Stimulated activated CD8-positive, alpha-beta memory T cell treated with anti-CD3 and anti-CD28 coated beads, Interleukin-7, amount 100 ng/mL, for 24 hours (primary cell): ENCODE results near the gene ETFA.

Source experiments
- DNase-seq: peaks from one replicate; pipeline ENCODE4 v3.0.0-alpha.2; 2020; ENCODE audit warnings: low read depth

Gene ETFA

DNA sequence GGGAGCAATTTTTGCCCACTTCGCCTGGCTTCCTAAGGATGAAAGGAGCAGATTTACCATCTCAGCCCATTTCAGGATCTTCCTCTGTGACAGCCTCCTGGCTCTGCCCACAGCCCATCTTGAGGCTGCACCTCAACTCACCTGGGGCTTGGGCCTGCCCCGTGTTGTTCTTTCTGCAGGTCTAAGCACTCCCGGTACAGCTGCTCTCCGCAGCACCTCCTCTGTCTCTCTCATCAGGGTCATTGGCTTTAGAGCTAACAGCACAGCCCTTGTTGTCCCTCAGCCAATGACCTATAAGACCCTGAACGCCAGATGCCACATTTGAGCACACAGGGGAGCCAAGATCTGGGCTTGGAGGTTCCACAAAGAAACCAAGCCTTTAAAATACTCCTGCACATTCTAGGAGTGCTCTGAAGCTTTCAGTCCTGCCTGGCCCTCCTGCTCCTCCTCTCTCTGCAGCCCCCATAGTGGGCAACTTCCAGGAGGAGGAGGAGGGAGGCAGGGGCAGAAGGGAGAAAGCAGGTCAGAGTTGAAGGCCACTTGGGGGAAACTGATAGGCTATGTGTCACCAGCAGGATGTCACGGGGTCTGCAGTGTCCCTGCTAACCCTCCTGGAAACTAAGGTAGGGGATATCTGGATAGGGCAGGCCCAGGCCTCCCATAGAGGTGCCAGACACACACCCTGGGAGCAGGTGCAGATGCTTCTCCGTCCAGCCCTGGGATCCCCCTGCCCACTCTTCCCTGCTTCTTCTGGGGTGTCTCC is 115.6 kb downstream of the ETFA start:
- DNase-seq, result no peak

DNA sequence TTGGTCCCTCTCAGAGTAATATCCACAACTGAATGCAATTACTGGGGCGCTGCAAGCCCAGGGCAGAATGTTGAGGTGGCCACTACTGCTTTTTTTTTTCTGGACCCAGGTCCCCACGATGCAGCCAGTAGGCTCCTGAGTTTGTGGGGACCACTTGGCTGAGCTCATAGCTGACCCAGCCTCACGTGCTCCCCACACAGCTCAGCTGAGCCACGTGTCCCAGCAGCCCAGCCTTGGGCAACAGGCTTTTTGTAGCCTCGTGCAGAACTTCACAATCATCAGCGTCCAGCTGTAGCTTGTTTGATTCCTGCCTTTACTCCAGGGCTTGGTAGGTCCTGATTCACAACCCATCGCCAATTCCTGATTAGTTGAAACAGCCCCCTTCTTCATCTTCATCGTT is 117.3 kb downstream of the ETFA start:
- DNase-seq, result no peak

DNA sequence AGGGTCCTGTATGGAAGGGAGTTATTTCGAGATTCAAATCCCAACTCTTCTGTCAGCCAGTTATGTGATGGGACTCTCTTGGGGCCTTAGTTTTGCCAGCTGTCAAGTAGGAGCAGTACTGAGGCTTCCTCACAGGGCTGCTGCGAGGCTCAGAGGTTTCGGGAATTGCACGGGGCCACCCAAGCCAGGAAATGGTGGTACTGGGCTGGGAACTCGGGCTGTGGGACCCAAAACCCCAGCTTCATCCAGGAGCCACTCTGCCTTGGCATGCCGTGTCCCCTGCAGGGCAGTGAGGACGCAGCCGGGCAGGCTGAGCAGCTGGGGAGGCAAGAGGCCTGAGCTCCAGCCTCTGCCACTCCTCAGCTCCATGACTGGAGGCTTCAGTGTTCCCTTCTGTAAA is 118.6 kb downstream of the ETFA start:
- no peak for DNase-seq

DNA sequence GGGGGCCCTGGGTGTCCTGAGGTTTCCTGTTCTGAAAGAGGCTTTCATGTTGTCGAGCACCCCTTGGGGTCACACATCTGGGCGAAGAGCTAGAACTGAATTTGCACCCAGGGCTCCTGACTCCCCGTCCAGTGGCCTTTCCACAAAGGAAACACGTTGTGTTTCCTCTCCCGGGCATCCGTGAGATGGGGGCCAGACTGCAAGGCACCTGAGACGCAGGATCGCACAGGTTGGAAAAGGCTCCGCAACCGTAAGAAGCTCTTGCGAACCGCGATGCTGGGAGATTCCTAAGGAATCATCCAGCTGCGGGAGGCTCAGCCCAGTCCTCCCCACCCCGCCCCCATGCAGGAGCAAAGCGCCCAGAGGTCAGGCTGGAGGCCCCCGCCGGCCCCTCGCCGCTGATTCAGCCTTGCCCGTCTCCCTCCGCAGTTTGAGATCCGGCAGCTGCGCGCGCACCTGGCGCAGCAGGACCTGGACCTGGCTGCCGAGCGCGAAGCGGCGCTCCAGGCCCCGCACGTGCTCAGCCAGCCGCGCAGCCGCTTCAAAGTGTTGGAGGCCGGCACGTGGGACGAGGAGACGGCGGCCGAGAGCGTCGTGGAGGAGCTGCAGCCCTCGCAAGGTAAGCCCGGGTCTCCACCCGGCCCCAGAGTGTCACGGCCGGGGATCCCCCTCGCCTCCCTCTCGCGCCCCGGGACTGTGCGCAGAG is 119.6 kb downstream of the ETFA start:
- DNase-seq, result no peak

DNA sequence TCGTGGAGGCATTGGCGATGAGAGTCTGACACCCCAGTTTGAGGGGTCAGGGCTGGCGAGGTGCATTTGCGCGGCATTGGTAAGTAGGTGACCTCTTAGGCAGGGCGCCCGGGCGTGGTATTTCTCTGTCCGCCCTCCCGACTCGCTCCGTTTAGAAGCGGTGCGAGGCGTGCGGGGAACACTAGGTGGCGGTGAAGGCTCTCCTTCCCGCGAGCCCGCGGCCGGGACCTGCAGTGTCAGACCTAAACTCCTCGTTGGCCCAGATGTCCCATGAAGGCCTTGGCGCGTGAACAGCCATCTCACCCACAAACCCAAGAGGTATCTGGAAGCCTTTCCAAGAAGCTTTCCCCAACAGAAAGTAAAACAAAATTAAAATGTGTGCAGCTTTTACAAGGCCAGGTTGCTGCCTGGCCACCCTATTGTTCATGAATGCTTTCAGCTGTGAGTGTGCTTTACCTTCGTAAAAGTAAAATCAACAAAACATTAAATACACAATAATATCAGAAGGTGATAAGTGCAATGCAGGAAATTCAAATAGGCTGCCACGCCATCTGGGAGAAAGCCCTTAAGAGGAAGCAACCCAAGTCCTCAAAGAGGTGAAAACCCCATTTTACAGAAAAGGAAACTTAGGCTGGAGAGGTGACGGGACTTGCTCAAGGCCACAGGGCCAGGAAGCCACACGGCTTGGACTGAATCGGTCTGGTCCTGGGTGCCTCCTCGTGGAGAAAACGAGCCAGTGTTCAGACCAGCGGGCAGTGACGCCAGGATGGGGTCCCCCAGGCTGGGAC is 120.3 kb downstream of the ETFA start:
- peak; percentile 51 for DNase-seq

DNA sequence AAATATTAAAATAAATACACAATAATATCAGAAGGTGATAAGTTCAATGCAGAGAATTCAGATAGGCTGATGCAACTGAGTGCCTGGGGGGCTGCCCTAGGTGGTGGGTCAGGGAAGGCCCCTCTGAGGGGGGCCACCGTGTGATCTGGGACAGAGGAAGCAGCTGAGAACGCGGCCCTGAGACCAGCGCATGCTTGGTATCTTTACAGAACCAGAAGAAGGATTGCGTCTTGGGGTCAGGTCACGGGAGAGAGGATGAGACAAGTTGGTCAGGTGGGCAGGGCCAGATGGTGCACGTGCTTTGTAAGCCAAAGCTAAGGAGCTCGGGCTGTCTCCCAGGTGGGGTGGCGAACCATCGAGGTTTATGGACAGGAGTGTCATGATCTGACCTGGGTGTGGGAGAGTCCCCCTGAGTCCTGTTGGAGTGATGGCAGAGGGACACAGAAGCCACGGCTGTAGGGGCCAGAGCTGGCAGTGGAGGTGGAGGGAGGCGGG is 121.2 kb downstream of the ETFA start:
- DNase-seq, result no peak

DNA sequence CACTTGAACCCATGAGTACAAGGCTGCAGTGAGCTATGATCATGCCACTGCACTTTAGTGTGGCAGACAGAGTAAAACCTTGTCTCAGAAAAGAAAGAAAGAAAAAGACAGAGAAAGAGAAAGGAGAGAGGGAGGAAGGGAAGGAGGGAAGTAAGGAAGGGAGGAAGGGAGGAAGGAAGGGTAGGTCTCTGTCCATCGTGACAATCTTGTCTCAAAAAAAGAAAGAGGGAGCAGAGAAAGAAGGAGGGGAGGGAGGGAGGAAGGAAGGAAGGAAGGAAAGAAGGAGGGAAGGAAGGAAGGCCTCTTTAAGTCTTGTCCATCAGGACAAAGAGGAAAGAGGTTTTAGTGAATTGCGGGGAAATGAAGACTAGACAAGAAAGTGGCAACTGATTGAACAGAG is 122.2 kb downstream of the ETFA start:
- DNase-seq, result no peak

DNA sequence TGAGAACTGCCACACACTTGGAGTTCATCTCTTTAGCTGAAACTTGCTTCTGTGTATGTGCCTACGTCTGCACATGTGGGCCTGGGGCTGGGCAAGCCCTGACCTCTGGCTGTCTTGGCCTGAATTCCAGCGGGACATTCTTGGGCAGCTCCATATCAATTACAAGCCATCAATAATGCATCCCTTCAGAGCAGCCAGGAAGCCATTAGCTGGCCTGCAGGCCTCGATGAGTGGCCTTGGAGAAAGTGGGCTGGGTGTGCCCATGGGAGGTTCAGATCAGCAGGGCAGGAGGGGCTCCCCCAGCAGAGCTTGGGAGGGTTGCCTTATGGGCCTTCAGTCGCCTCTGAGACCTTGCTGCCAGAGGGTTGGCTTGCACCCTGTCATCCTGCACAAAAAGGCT is 124.1 kb downstream of the ETFA start:
- no peak for DNase-seq

DNA sequence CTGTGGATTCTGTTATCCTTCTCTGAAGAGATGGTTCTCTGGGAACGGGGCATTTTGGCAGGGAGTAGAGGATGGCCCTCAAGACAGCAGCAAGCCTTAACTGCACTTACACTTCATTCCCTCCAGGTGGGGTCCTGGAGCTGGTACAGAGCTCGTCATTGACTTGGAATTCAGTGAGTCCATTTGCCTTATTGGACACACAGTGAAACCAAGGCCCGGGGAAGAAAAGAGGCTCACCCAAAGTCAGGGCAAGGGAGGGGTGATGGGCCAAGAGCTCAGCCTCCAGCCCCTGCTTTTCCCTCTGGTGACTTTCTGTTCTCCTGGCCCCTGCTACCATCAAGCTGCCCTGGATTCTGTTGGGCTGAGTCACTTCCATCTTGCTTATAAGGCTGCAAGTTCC is 125.6 kb downstream of the ETFA start:
- DNase-seq, result no peak

DNA sequence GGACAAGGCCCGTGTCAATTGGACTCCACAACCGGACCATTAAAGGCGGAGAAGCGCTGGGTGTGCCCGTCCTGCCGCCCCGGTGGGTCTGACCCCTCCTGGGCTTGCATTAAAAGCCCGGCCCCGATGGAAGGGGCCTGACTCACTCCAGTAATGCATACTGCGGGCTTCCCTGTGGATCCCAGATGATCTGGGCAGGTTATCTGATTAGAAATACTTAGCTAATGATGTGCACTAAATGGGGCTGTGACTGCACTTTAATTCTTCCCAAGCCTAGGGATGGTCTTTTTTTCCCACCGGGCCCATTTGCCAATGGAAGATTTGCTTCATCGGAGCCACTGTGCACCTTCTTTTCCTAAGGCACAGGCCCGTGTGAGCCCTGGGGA is 126.6 kb downstream of the ETFA start:
- DNase-seq, result no peak

DNA sequence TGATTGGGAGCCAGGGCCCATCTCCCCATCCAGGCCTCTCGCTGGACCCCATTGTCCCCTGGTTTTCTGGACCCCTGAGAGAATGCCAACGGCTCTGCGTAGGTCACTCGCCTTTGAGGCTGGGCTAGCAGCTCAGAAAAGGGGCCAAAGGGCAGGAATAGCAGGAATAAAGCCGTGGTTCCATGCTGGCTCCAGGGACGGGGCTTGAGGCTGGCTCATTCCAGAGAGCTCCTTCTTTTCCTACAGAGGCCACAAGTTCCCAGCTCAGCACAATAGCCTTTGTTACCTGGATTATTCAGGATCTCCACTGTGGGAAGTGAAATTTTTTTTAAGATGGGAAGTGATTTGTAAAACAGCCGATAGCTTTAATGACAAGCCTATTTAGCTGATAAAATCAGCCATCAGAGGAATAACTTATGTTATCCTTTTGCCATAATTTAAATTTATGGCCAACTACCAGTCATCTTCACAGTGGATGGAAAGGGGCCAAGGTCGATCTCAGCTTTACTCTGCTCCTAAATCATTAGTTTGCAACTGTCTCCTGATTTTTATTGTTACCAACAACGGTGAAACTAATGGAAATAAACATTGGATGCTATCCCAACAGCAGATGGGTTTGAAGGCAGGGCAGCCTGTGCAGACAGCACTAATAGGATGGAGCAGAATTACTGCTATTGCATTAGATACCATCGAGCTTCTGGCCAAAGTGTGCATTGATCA is 127.2 kb downstream of the ETFA start:
- no peak for DNase-seq

DNA sequence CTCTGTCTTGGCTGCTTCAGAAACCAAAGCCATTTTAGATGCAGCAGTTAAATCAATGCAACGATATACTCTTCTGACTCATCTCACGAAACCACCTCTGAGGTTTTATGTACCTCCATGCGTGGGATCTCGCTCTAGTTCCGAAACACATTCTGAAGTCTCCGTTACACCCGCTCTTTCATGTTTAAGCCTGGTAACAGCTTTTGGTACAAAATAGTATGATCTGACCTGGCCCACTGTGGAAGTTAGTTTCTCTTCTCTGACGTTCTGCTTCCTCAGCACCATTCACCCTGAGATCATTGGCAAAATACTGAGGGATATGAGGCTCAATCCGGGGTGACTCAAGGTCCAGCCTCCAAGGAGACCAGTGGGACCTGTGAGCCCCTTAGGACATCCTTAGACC is 129.6 kb downstream of the ETFA start:
- no peak for DNase-seq

DNA sequence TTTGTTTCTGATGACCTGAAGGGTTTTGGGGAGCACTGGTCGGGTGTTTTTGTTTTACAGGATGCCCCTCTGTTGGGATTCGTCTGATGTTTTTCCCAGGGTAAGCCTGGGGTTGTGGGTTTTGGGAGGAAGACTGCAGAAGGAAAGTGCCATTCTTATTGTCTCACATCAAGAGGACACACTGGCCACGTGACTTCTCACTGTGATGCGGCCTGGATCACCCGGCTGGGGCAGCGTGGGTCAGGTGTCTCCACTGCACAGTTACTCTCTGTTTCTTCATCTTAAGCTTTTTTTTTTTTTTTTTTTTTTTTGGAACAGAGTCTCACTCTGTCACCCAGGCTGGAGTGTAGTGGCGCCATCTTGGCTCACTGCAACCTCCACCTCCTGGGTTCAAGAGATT is 130.9 kb downstream of the ETFA start:
- no peak for DNase-seq

DNA sequence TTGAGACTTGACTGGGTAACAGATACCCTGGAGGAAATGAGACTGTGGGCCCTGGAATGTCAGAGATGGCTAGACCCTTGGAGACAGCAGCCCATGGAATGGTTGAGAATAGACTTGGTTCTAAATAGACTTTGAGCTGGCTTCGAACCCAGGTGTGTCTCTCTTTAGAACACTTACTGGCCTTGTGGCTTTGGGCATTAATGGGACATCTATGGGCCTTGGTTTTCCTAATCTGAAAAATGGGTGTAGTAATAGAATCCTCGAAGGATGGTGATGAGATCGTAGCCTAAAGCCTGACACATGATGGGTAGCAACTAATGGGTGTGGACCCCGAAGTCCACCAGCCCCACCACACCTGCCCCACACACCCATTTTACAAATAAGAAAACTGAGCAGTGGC is 132.2 kb downstream of the ETFA start:
- no peak for DNase-seq

DNA sequence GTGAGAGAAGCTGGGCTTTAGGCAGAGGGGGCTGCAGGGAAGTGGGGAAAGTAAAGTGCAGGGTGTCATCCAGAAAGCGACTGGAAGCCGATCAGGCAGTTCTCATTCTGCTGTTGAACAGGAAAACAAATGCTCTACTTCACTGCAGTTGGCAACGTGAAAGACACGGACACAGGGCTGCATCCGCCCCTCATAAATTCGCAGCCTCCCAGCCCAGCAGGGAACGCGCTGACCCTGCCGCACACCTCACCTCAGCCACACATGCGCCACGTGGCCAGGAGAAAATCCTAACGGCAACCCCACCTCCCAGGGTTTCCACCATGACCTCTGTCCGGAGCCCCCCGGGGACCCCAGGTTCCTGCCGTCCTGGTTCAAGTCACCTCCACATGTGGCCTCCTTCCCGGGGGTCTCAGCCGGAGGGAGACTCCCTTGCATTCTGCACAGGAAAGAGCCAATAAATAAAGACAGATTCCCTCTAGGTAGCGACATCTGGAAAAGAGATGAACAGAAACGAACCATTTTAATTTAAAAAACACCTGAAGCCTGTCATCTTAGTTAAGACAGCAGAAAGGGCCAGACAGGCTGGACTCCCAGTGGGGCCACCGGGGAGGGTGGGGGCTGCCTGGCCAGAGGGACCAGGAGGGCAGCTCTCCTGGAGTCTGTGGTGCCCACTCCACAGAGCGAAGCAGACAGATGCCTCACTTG is 132.8 kb downstream of the ETFA start:
- DNase-seq, result no peak

DNA sequence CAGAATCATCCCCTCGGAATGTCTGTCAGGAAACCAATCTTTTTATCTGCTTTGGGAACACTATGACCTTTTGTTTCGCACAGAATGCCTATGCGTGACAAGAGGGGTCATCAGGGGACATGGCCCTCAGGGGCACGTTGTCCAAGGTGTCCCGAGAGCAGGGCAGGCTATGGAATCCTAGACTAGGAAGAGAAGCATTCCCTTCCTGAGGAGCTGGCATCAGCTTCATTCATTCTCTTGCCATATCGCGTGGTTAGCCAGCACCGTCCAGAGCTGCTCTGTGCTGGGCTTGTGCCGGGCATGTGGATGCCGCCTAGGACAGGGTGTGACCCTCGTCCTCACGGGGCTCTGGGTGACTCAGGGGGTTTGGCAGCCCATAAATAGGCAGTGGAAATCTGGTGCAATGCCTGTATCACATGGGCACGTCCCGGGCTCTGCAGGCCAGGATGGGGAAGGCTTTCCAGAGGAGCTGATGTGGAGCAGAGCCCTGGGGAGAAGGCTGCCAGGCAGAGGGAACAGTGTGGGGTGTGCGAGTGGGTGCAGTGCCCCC is 133.7 kb downstream of the ETFA start:
- DNase-seq, result no peak

DNA sequence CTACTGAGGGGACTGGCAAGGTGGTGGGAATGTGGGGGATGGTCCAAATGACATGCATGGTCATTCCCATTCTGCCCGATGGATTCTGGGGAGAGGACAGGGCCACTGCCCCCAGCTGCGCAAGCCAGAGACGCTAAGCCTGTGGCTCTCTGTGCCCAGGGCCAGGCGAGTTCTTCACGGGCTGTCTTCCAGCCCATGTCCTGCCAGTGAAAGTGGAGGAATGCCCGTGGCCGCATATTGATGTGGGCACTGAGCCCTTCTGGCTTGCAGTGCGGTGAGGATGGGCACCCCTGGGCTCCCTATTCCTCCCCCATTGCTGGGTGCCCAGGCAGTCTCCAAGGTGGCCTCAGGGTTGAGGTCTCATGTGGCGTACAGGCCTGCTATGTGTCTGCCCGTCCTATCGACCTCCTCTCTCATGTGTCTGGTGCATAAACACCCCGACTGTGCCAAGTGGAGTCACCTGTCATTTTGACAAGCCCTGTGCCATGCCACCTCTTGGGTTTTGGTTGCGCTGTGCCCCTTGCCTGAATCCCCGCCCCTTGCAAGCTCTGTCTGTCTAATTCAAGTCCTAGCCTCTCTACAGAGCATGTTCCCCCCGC is 134.7 kb downstream of the ETFA start:
- no peak for DNase-seq

DNA sequence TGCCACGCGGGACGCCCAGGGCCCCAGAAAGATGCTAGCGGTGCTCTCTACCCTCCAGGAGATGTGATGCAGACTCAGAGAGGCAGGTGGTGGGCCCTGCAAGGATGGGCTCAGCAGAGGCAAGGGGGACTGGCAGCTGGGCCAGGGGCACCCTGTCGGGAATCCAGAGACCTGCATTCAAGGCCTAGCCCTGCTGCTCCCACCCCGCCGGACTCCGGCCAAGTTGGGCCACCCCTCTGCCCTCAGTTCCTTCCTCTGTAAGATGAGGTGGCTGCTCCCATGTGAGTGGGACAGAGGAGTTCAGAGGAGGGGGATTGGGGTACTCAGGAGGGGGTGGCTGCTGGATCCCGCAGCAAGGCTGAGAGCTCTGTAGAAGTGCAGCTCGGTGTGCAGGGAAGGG is 135.2 kb downstream of the ETFA start:
- DNase-seq, result no peak

DNA sequence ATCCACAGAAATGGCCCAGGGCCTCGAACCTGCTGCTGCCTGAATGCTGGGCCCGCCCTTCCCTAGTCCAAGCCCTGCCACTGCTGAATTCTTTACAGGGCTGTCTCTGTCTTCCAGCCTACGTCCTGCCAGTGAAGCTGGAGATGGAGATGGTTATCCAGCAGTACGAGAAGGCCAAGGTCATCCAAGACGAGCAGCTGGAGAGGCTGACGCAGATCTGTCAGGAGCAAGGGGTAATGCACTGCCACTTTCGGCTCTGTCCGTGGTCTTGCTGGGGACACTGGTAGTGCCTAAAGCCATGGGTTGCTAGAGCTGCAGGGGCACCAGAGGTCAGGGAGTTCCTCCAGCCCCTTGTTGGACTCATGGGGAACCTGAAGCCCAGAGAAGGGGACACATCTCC is 135.8 kb downstream of the ETFA start:
- DNase-seq, result no peak

DNA sequence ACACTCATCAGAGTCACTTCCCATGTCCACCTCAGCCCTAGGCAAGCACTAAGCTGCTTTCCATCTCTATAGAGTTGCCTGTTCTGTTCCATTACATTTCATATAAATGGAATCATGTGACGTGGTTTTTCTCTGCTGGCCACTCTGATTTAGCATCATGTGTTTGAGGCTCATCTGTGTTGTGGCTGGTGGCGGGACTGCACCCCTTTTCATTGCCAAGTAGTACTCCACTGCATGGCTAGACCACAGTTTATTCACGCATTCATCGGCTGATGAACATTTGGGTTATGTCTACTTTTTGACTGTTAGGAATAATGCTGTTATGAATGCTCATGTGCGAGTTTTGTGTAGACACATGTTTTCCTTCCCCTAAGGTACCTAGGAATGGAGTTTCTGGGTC is 136.6 kb downstream of the ETFA start:
- no peak for DNase-seq

DNA sequence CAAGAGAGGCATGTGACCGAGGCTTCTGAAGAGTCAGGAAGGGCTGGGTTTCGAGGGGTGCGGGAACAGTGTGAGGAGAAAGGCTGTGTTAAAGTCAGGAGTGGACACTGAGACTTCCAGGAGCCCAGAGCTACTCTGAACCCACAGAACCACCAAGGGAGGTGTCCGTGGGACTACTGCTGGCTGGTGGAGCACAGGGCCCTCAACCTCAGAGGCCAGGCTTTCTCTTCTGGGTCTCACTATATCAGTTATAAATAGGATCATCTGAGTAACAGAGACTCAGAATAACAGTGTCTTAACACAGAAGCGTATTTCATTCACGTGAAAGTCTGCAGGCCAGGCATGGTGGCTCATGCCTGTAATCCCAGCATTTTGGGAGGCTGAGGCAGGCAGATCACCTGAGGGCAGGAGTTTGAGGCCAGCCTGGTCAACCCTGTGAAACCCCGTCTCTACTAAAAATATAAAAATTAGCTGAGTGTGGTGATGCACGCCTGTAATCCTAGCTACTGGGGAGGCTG is 137.9 kb downstream of the ETFA start:
- DNase-seq, result no peak
